ENCODE data around the gene ZBTB40.

The ZBTB40 gene

GRCh38 chr1:22531251-22531650 is 79.6 kb downstream of the ZBTB40 start:
- TF ChIP-seq POLR2A (IDR thresholded peaks at IDR 0.05; ENCODE audit: low read depth, low read length) (no peak), SPI1 (IDR thresholded peaks at IDR 0.05; ENCODE audit: low read depth, low read length) (no peak), PAX5 (IDR thresholded peaks at IDR 0.05; ENCODE audit: insufficient read depth, low read length, severe bottlenecking) (no peak), POU2F2 (IDR thresholded peaks at IDR 0.05; ENCODE audit: low read depth, low read length) (no peak), TAF1 (IDR thresholded peaks at IDR 0.05; ENCODE audit: low read depth, low read length) (no peak), POLR2AphosphoS5 (IDR thresholded peaks at IDR 0.05; ENCODE audit: low read depth, low read length) (no peak)
- DNase-seq (ENCODE audit: insufficient read length, low spot score) (no peak), FAIRE-seq (no peak)

- no peak for TF ChIP-seq POLR2AphosphoS5 (IDR thresholded peaks at IDR 0.05; ENCODE audit: low read depth, low read length)
- TF ChIP-seq SPI1 (IDR thresholded peaks at IDR 0.05; ENCODE audit: low read depth, low read length), result no peak
- no peak for FAIRE-seq
- no peak for DNase-seq (ENCODE audit: insufficient read length, low spot score)
Observed at GRCh38 chr1:22533244-22533895, 81.7 kb downstream of the ZBTB40 start.

GRCh38 chr1:22534951-22535350 is 83.3 kb downstream of the ZBTB40 start:
- no peak for DNase-seq (ENCODE audit: insufficient read length, low spot score)

GRCh38 chr1:22535399-22535798 is 83.7 kb downstream of the ZBTB40 start:
- FAIRE-seq (no peak), DNase-seq (ENCODE audit: insufficient read length, low spot score) (no peak)
- TF ChIP-seq PAX5 (IDR thresholded peaks at IDR 0.05; ENCODE audit: insufficient read depth, low read length, severe bottlenecking), result no peak
- TF ChIP-seq POU2F2 (IDR thresholded peaks at IDR 0.05; ENCODE audit: low read depth, low read length), result no peak
- TF ChIP-seq POLR2A (IDR thresholded peaks at IDR 0.05; ENCODE audit: low read depth, low read length), result no peak
- no peak for TF ChIP-seq TAF1 (IDR thresholded peaks at IDR 0.05; ENCODE audit: low read depth, low read length)
- no peak for TF ChIP-seq SPI1 (IDR thresholded peaks at IDR 0.05; ENCODE audit: low read depth, low read length)
- TF ChIP-seq POLR2AphosphoS5 (IDR thresholded peaks at IDR 0.05; ENCODE audit: low read depth, low read length), result no peak

More at GRCh38 chr1:22534951-22535350, 83.3 kb downstream of the ZBTB40 start:
- TF ChIP-seq POLR2A (IDR thresholded peaks at IDR 0.05; ENCODE audit: low read depth, low read length) (no peak), POLR2AphosphoS5 (IDR thresholded peaks at IDR 0.05; ENCODE audit: low read depth, low read length) (no peak), POU2F2 (IDR thresholded peaks at IDR 0.05; ENCODE audit: low read depth, low read length) (no peak), TAF1 (IDR thresholded peaks at IDR 0.05; ENCODE audit: low read depth, low read length) (no peak), PAX5 (IDR thresholded peaks at IDR 0.05; ENCODE audit: insufficient read depth, low read length, severe bottlenecking) (no peak), SPI1 (IDR thresholded peaks at IDR 0.05; ENCODE audit: low read depth, low read length) (no peak)
- no peak for FAIRE-seq

GRCh38 chr1:22536506-22536905 is 84.9 kb downstream of the ZBTB40 start:
- no peak for FAIRE-seq
- DNase-seq (ENCODE audit: insufficient read length, low spot score), result no peak
- TF ChIP-seq POLR2AphosphoS5 (IDR thresholded peaks at IDR 0.05; ENCODE audit: low read depth, low read length) (no peak), POLR2A (IDR thresholded peaks at IDR 0.05; ENCODE audit: low read depth, low read length) (no peak), POU2F2 (IDR thresholded peaks at IDR 0.05; ENCODE audit: low read depth, low read length) (no peak), TAF1 (IDR thresholded peaks at IDR 0.05; ENCODE audit: low read depth, low read length) (no peak), SPI1 (IDR thresholded peaks at IDR 0.05; ENCODE audit: low read depth, low read length) (no peak), PAX5 (IDR thresholded peaks at IDR 0.05; ENCODE audit: insufficient read depth, low read length, severe bottlenecking) (no peak)

- TF ChIP-seq PAX5 (IDR thresholded peaks at IDR 0.05; ENCODE audit: insufficient read depth, low read length, severe bottlenecking) (no peak), SPI1 (IDR thresholded peaks at IDR 0.05; ENCODE audit: low read depth, low read length) (no peak), POLR2A (IDR thresholded peaks at IDR 0.05; ENCODE audit: low read depth, low read length) (no peak), POLR2AphosphoS5 (IDR thresholded peaks at IDR 0.05; ENCODE audit: low read depth, low read length) (no peak), POU2F2 (IDR thresholded peaks at IDR 0.05; ENCODE audit: low read depth, low read length) (no peak), TAF1 (IDR thresholded peaks at IDR 0.05; ENCODE audit: low read depth, low read length) (no peak)
- DNase-seq (ENCODE audit: insufficient read length, low spot score) (no peak), FAIRE-seq (no peak)
Observed at GRCh38 chr1:22537441-22538139, 85.9 kb downstream of the ZBTB40 start.

- no peak for FAIRE-seq
- no peak for TF ChIP-seq POLR2A (IDR thresholded peaks at IDR 0.05; ENCODE audit: low read depth, low read length)
- TF ChIP-seq PAX5 (IDR thresholded peaks at IDR 0.05; ENCODE audit: insufficient read depth, low read length, severe bottlenecking), result no peak
- TF ChIP-seq TAF1 (IDR thresholded peaks at IDR 0.05; ENCODE audit: low read depth, low read length), result no peak
- no peak for TF ChIP-seq POU2F2 (IDR thresholded peaks at IDR 0.05; ENCODE audit: low read depth, low read length)
- no peak for TF ChIP-seq SPI1 (IDR thresholded peaks at IDR 0.05; ENCODE audit: low read depth, low read length)
- TF ChIP-seq POLR2AphosphoS5 (IDR thresholded peaks at IDR 0.05; ENCODE audit: low read depth, low read length), result no peak
- DNase-seq (ENCODE audit: insufficient read length, low spot score), result no peak
Observed at GRCh38 chr1:22539510-22540118, 88.0 kb downstream of the ZBTB40 start.

GRCh38 chr1:22540337-22540736 is 88.7 kb downstream of the ZBTB40 start:
- DNase-seq (ENCODE audit: insufficient read length, low spot score) (no peak), FAIRE-seq (no peak)
- no peak for TF ChIP-seq SPI1 (IDR thresholded peaks at IDR 0.05; ENCODE audit: low read depth, low read length)
- TF ChIP-seq PAX5 (IDR thresholded peaks at IDR 0.05; ENCODE audit: insufficient read depth, low read length, severe bottlenecking), result no peak
- no peak for TF ChIP-seq POLR2AphosphoS5 (IDR thresholded peaks at IDR 0.05; ENCODE audit: low read depth, low read length)
- no peak for TF ChIP-seq TAF1 (IDR thresholded peaks at IDR 0.05; ENCODE audit: low read depth, low read length)

GRCh38 chr1:22542886-22543285 is 91.2 kb downstream of the ZBTB40 start:
- no peak for FAIRE-seq
- TF ChIP-seq POLR2AphosphoS5 (IDR thresholded peaks at IDR 0.05; ENCODE audit: low read depth, low read length) (no peak), TAF1 (IDR thresholded peaks at IDR 0.05; ENCODE audit: low read depth, low read length) (no peak), POU2F2 (IDR thresholded peaks at IDR 0.05; ENCODE audit: low read depth, low read length) (no peak), POLR2A (IDR thresholded peaks at IDR 0.05; ENCODE audit: low read depth, low read length) (no peak), SPI1 (IDR thresholded peaks at IDR 0.05; ENCODE audit: low read depth, low read length) (no peak), PAX5 (IDR thresholded peaks at IDR 0.05; ENCODE audit: insufficient read depth, low read length, severe bottlenecking) (no peak)
- DNase-seq (ENCODE audit: insufficient read length, low spot score), result no peak

Data from GM12891 (cell line).